RWPE2 (cell line): Measurements from ENCODE around the gene GSTM2.
"Not testable (repeated sequence)": the region's sequence is repeated elsewhere in the genome, so short reads cannot be mapped to it uniquely, and the experiment has no call there.

Experiments
- ATAC-seq: fragments of 200-7000 bp; cut with Tn5 transposase; 3 replicates; pipeline ENCODE4 v1.9.1; 2021; ENCODE audit warnings: low read depth
- DNase-seq: peaks from one replicate; pipeline ENCODE4 v3.0.0-alpha.2; 2020; ENCODE audit warnings: low spot score
- H3K27ac ChIP-seq: fragments of 450-650 bp; 2 replicates; pipeline ENCODE4 v1.5.1; 2017; ENCODE audit warnings: mild to moderate bottlenecking; ENCODE audit not compliant: poor library complexity, severe bottlenecking
- H3K27me3 ChIP-seq: fragments of 250-450 bp; sonication (Bioruptor Pico); 2 replicates; pipeline ENCODE4 v1.5.1; 2021; ENCODE audit warnings: mild to moderate bottlenecking, moderate library complexity; ENCODE audit not compliant: insufficient read depth, poor library complexity, severe bottlenecking
- H3K36me3 ChIP-seq: fragments of 250-450 bp; sonication (Bioruptor Pico); 2 replicates; pipeline ENCODE4 v1.5.1; 2020; ENCODE audit warnings: low read depth, mild to moderate bottlenecking, moderate library complexity
- H3K4me1 ChIP-seq: fragments of 250-450 bp; sonication (Bioruptor Pico); 2 replicates; pipeline ENCODE4 v1.5.1; 2021; ENCODE audit warnings: mild to moderate bottlenecking, moderate library complexity; ENCODE audit not compliant: insufficient read depth, poor library complexity, severe bottlenecking
- H3K4me3 ChIP-seq: fragments of 250-450 bp; sonication (Bioruptor Pico); 2 replicates; pipeline ENCODE4 v1.5.1; 2021; ENCODE audit warnings: mild to moderate bottlenecking, moderate library complexity; ENCODE audit not compliant: severe bottlenecking
- H3K9me3 ChIP-seq: fragments of 250-450 bp; sonication (Bioruptor Pico); 2 replicates; pipeline ENCODE4 v1.5.1; 2021; ENCODE audit warnings: mild to moderate bottlenecking, moderate library complexity; ENCODE audit not compliant: severe bottlenecking
- TF ChIP-seq, protein P1 (sequence below): fragments of 450-650 bp; IDR thresholded peaks from one replicate; pipeline ENCODE4 v1.5.1; 2017; ENCODE audit warnings: mild to moderate bottlenecking, moderate library complexity; ENCODE audit not compliant: poor library complexity, severe bottlenecking

The GSTM2 gene

DNA sequence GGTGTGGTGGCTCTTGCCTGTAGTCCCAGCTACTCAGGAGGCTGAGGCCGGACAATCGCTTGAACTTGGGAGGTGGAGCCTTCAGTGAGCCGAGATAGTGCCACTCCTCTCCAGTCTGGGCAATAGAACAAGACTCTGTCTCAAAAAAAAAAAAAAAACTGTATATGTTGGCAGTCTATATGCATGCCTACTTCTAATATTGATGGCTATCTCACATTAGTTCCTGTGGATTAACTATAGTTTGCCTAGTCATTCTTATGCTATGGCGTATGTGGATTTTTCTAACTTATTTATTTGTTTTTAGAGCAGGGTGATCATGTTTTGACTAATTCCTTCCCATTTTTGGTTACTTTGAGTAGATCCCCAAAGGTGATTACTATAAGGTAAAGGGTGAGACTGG lies 29.2 kb downstream of the GSTM2 start:
- TF ChIP-seq, protein P1, sequence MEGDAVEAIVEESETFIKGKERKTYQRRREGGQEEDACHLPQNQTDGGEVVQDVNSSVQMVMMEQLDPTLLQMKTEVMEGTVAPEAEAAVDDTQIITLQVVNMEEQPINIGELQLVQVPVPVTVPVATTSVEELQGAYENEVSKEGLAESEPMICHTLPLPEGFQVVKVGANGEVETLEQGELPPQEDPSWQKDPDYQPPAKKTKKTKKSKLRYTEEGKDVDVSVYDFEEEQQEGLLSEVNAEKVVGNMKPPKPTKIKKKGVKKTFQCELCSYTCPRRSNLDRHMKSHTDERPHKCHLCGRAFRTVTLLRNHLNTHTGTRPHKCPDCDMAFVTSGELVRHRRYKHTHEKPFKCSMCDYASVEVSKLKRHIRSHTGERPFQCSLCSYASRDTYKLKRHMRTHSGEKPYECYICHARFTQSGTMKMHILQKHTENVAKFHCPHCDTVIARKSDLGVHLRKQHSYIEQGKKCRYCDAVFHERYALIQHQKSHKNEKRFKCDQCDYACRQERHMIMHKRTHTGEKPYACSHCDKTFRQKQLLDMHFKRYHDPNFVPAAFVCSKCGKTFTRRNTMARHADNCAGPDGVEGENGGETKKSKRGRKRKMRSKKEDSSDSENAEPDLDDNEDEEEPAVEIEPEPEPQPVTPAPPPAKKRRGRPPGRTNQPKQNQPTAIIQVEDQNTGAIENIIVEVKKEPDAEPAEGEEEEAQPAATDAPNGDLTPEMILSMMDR: no peak
- ATAC-seq (no peak), DNase-seq (no peak)

DNA sequence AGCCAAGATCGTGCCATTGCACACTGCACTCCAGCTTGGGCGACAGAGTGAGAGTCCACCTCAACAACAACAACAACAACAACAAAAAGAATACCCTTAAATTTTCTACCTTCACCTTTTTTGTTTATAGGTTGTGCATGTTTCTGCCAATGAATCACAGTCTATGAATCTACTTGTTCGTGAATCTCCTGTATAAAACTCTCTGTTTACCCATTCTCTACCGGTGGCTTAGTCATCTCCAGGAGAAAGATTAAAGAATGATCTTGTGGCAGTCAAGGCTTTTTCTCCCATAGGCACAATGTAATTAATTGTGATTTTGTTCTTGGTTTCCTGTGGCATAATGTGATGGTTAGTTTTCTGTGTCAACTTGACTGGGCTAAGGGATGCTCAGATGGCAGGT lies 30.0 kb downstream of the GSTM2 start:
- not testable (repeated sequence) for H3K36me3 ChIP-seq, H3K9me3 ChIP-seq, H3K27me3 ChIP-seq, DNase-seq, H3K4me3 ChIP-seq, H3K4me1 ChIP-seq
- peak overlapping the region; percentile 46 for H3K27ac ChIP-seq
- ATAC-seq: peak; percentile 92

More for the DNA sequence above, 29.2 kb downstream of the GSTM2 start:
- Histone ChIP-seq H3K36me3 (no peaks in the 10 kb centered on the region), H3K4me3 (no peak overlapping the region), H3K27me3 (no peaks in the 10 kb centered on the region), H3K9me3 (no peaks in the 10 kb centered on the region), H3K27ac (peak overlapping the region; percentile 46), H3K4me1 (peaks cover 9% of the 10 kb centered on the region)

DNA sequence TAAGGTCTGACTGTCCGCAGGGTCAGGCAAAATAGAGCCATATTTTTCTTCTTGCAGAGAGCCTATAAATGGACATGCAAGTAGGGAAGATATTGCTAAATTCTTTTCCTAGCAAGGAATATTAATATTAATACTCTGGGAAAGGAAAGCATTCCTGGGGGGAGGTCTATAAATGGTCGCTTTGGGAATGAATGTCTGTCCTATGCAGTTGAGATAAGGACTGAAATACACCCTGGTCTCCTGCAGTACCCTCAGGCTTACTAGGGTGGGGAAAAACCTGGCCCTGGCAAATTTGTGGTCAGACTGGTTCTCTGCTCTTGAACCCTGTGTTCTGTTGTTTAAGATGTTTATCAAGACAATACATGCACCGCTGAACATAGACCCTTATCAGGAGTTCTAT lies 35.1 kb downstream of the GSTM2 start:
- H3K27me3 ChIP-seq, H3K9me3 ChIP-seq, H3K27ac ChIP-seq, H3K36me3 ChIP-seq, DNase-seq, ATAC-seq, H3K4me1 ChIP-seq, H3K4me3 ChIP-seq: not testable (repeated sequence)

DNA sequence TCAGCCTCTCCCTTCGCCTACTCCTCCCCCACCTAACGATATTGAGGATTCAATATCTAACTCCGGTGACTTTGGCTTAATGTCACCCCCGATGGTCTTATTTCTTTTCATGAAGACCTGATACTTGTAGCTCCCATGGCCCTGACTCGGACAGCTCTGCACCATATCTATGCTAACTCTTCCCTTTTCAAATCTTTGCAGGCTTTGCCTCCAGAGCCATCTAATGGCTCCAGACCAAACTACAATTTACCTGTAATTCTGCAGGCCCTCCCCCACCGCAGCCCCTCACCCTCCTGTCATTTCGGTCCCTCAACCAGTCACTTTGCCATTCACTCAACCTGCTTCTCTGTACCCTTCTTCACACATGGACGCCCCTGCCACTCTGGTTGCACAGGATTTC lies 36.3 kb downstream of the GSTM2 start:
- ATAC-seq (no peak), DNase-seq (no peak)
- no peaks in the 10 kb centered on the region for H3K9me3 ChIP-seq
- H3K27me3 ChIP-seq: no peaks in the 10 kb centered on the region
- H3K36me3 ChIP-seq: no peaks in the 10 kb centered on the region
- no peaks in the 10 kb centered on the region for H3K4me1 ChIP-seq
- TF ChIP-seq, protein P1: no peak
- H3K27ac ChIP-seq: no peak overlapping the region
- no peak overlapping the region for H3K4me3 ChIP-seq

DNA sequence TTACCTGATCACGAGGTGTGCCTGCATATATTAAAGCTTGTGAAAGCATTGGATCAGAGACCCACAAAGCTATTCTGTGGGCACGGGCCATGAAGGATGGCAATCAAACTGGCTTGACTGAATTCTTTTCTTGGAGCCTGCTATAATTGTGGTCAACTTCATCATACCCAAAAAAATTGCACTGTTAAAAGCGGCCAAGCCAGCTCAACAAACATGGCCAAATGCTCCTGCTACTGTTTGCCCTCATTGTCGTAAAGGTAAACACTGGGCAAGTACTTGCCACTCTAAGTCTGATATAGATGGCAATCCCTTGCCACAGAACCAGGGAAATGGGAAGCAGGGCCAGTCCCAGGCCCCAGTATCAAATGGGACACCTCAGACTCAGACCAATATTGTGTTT lies 37.6 kb downstream of the GSTM2 start:
- TF ChIP-seq, protein P1: no peak
- no peaks in the 10 kb centered on the region for H3K27me3 ChIP-seq
- ATAC-seq (no peak), DNase-seq (no peak)
- H3K27ac ChIP-seq: no peak overlapping the region
- H3K4me3 ChIP-seq: no peak overlapping the region
- H3K36me3 ChIP-seq: no peaks in the 10 kb centered on the region
- no peaks in the 10 kb centered on the region for H3K4me1 ChIP-seq
- H3K9me3 ChIP-seq: no peaks in the 10 kb centered on the region

DNA sequence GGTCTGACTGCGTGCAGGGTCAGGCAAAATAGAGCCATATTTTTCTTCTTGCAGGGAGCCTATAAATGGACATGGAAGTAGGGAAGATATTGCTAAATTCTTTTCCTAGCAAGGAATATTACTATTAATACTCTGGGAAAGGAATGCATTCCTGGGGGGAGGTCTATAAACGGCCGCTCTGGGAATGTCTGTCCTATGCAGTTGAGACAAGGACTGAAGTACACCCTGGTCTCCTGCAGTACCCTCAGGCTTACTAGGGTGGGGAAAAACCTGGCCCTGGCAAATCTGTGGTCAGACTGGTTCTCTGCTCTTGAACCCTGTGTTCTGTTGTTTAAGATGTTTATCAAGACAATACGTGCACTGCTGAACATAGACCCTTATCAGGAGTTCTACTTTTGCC lies 41.1 kb downstream of the GSTM2 start:
- not testable (repeated sequence) for H3K9me3 ChIP-seq, H3K4me3 ChIP-seq, H3K27ac ChIP-seq, H3K27me3 ChIP-seq, H3K36me3 ChIP-seq, H3K4me1 ChIP-seq, DNase-seq, ATAC-seq

DNA sequence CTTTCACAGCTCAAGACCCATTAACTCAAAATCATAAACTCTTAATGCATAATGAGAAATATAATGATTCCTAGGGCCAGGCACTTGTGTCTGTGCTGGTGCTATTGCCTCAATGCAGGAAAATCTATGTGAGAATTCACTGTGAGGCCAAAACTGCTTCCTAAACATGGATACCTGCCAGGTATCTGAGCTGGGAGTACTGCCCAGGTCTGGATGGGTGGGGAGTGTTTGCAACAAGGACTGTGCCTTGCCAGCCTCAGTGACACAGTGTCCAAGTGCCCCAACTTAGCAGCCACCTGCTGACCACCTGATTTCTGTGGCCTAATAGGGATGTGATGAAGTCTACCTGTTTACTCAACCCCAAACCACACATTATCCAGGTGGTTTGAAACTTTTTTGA lies 42.0 kb downstream of the GSTM2 start:
- not testable (repeated sequence) for H3K27ac ChIP-seq, H3K9me3 ChIP-seq, ATAC-seq, DNase-seq, H3K4me1 ChIP-seq, H3K36me3 ChIP-seq, H3K27me3 ChIP-seq, H3K4me3 ChIP-seq

DNA sequence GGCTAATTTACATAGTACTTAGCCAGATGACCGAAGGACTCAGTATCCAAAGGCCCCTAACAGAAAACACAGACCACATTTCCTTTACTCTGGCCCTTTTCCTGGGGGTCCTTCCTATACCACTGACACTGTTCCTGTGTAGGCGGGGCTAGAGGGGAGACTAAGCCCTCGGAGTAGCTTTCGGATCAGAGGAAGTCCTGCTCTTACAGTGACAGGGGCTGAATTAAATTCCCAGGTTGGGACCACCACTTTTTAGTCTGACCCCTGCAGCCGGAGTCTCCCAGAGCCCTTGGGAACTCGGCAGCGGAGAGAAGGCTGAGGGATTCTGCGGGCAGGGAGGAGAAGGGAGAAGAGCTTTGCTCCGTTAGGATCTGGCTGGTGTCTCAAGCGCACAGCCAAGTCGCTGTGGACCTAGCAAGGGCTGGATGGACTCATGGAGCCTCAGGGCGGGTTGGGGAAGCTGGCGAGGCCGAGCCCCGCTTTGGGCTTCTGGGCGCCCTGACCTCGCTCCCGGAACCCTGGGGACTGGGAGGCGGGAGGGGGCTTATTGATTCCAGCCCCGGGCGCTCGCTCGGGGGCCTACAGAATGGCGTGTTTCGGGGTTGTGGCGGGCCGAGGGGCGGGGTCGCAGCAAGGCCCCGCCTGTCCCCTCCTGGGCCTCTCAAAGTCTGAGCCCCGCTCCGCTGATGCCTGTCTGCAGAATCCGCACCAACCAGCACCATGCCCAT lies 43.9 kb downstream of the GSTM2 start, which contains the start of gene GSTM5:
GSTM5 (plus strand) TSS at position 659 of the 728 bp plus-strand sequence; CDS start at position 721, 62 bp downstream.
- H3K4me3 ChIP-seq, DNase-seq, H3K27ac ChIP-seq, ATAC-seq, H3K4me1 ChIP-seq, H3K36me3 ChIP-seq, H3K27me3 ChIP-seq, H3K9me3 ChIP-seq: not testable (repeated sequence)
